HFF-Myc (cell line): ENCODE data around the gene IL25.
"Not testable (repeated sequence)": the region's sequence is repeated elsewhere in the genome, so short reads cannot be mapped to it uniquely, and the experiment has no call there.

Experiments
- DNase-seq: peaks from one replicate; pipeline ENCODE4 v3.0.0-alpha.2; 2011; ENCODE audit warnings: low read depth; ENCODE audit errors: extremely low read depth
- H3K4me3 ChIP-seq: replicated peaks from 2 replicates; pipeline ENCODE4 v1.5.1; 2011; ENCODE audit warnings: low read depth, mild to moderate bottlenecking, control low read depth, low read length
- CTCF ChIP-seq: IDR thresholded peaks from 2 replicates; pipeline ENCODE4 v1.5.1; 2012; ENCODE audit warnings: mild to moderate bottlenecking, low read depth, low read length, control low read depth; ENCODE audit errors: missing control alignments

Gene IL25

DNA sequence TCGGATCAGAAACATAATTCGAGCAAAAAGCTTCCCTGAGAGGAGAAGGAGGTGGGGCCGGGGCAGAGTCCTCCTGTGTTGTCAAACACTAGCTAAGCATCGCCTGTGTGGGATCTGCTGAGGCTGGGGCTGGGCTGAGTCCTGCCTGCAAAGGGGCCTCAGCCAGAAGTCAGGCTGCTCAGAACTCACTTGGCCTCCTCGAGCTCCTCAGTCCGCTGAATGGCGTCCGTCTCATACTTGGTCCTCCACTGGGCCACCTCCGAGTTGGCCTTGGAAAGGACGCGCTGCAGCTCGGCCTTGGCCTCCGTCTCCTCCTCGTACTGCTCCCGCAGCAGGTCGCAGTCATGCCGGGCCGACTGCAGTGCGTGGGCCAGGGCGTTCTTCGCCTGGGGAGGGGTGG is 45.4 kb downstream of the IL25 start:
- H3K4me3 ChIP-seq: no peak overlapping the region
- no peak for TF ChIP-seq CTCF
- DNase-seq: no peak

GRCh38 chr14:23419646-23420045 is 47.0 kb downstream of the IL25 start:
- not testable (repeated sequence) for DNase-seq, H3K4me3 ChIP-seq

GRCh38 chr14:23421594-23421993 is 49.0 kb downstream of the IL25 start:
- no peak for DNase-seq
- TF ChIP-seq CTCF: no peak
- H3K4me3 ChIP-seq: no peak overlapping the region

DNA sequence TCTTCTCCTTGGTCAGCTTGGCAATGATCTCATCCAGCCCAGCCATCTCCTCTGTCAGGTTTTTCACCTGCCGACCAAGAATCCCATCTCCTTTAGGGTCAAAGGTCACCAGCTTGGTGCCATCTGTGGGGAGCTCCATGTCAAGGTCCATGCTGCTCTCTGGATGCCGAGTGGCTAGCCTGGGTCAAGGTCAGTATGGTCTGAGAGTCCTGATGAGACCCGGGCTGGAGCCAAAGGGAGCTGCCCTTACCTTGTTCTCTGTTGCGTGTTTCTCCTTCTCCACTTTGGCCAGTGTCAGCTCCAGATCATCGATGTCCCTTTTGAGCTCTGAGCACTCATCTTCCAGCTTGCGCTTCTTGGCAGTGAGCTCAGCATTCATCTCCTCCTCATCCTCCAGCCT is 51.0 kb downstream of the IL25 start:
- DNase-seq: no peak
- no peak for TF ChIP-seq CTCF
- no peak overlapping the region for H3K4me3 ChIP-seq

GRCh38 chr14:23425169-23425568 is 52.6 kb downstream of the IL25 start:
- no peak for TF ChIP-seq CTCF
- no peak overlapping the region for H3K4me3 ChIP-seq
- DNase-seq: no peak

- H3K4me3 ChIP-seq, DNase-seq: not testable (repeated sequence)
Observed at GRCh38 chr14:23425798-23426197, 53.2 kb downstream of the IL25 start.
